IPS DF 4.7 (cell line): ENCODE measurements around the gene FGFR4.

ENCODE experiments used
- DNase-seq: peaks from one replicate; pipeline ENCODE4 v3.0.0-alpha.2; 2013; ENCODE audit warnings: low spot score; ENCODE audit errors: extremely low read depth

FGFR4 gene

GRCh38 chr5:177132136-177133095 is 45.7 kb downstream of the FGFR4 start:
- DNase-seq: no peak

GRCh38 chr5:177133096-177133852 is 46.6 kb downstream of the FGFR4 start, which contains the start of gene NSD1:
NSD1 (plus strand) TSS chr5:177133773; CDS start chr5:177135104, 1,331 bp downstream.
- no peak for DNase-seq

GRCh38 chr5:177133853-177134696 is 47.4 kb downstream of the FGFR4 start:
- DNase-seq: no peak

GRCh38 chr5:177134697-177135225 is 48.0 kb downstream of the FGFR4 start:
- no peak for DNase-seq

GRCh38 chr5:177140312-177140711 is 53.6 kb downstream of the FGFR4 start:
- DNase-seq: no peak

- DNase-seq: no peak
These were observed 54.8 kb downstream of the FGFR4 start for GRCh38 chr5:177141496-177141895.

- no peak for DNase-seq
These were observed 55.4 kb downstream of the FGFR4 start for GRCh38 chr5:177142098-177142611.

GRCh38 chr5:177142778-177143177 is 56.1 kb downstream of the FGFR4 start:
- no peak for DNase-seq

GRCh38 chr5:177146891-177147638 is 60.4 kb downstream of the FGFR4 start:
- no peak for DNase-seq
